Esophagus muscularis mucosa (tissue), 3 donors: ENCODE measurements around the gene FOXO6.

ENCODE experiments used
- POLR2A ChIP-seq: fragments of 450-650 bp; IDR thresholded peaks from one replicate; pipeline ENCODE4 v1.6.1; 2017; ENCODE audit warnings: antibody characterized with exemption, moderate library complexity, mild to moderate bottlenecking, low read depth
- POLR2AphosphoS5 ChIP-seq, 2 donors: sonication (generic); formaldehyde crosslinking; IDR thresholded peaks; one replicate each; pipeline ENCODE4 v1.6.1; 2017; ENCODE audit warnings: antibody characterized with exemption in 2 of 2
- TF ChIP-seq, protein P1 (sequence below), 3 experiments: fragments of 200-600 bp in 2 of 3; fragments of 450-650 bp in 1 of 3; sonication (generic) in 2 of 3; IDR thresholded peaks; one replicate each; pipeline ENCODE4 v1.5.1; 2017 to 2019; ENCODE audit warnings: antibody characterized with exemption in 3 of 3, mild to moderate bottlenecking in 2 of 3, moderate library complexity in 1 of 3

DNA sequence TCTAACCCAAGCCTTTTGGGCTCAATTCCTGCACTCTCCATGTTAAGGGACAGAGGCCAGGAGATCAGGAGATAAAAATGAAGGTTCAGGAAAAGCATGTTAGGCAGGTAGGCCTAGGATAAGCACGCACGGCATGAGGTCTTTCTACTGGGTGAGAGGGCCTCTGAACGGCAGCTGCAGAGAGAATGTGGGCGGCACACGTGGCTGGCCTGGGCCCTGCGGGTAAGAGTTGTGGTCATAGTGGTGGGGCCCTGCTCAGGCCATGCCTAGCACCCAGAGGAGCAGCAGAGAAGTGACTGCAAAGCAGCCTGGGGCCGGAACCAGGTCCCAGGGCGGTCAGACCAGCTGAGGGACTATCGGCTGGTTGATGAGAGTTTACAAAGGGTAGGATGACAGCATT is 7.5 kb upstream of the FOXO6 start:
- TF ChIP-seq, protein P1, sequence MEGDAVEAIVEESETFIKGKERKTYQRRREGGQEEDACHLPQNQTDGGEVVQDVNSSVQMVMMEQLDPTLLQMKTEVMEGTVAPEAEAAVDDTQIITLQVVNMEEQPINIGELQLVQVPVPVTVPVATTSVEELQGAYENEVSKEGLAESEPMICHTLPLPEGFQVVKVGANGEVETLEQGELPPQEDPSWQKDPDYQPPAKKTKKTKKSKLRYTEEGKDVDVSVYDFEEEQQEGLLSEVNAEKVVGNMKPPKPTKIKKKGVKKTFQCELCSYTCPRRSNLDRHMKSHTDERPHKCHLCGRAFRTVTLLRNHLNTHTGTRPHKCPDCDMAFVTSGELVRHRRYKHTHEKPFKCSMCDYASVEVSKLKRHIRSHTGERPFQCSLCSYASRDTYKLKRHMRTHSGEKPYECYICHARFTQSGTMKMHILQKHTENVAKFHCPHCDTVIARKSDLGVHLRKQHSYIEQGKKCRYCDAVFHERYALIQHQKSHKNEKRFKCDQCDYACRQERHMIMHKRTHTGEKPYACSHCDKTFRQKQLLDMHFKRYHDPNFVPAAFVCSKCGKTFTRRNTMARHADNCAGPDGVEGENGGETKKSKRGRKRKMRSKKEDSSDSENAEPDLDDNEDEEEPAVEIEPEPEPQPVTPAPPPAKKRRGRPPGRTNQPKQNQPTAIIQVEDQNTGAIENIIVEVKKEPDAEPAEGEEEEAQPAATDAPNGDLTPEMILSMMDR (IDR thresholded peaks at IDR 0.05), result no peak
- TF ChIP-seq POLR2A (no peak), POLR2AphosphoS5 (IDR thresholded peaks at IDR 0.05) (no peak)
